HCT116 (cell line): ENCODE results near the gene WDR82. TPM values are rescaled to one million over a fixed set of nuclear protein-coding genes. Genes with fewer than 3 reads are reported as not detected.

Experiments
- ATAC-seq: fragments of 200-7000 bp; cut with Tn5 transposase; 2 replicates; pipeline ENCODE4 v1.9.1; 2020; ENCODE audit warnings: mild to moderate bottlenecking, moderate library complexity
- BruUV-seq: library from RNA; stranded (reverse); fragments of 400-500 nt; replicated peaks from 2 replicates; lab custom pipeline; 2021; lab: Mats Ljungman, UMichigan
- CTCF ChIA-PET: fragments of 300-600 bp; sonication (Branson Sonifier 250); formaldehyde crosslinking; loops from one replicate; lab custom pipeline; 2021; ENCODE audit warnings: antibody characterized with exemption; lab: Charles Lee
- POLR2A ChIA-PET: fragments of 300-600, 350-600 bp; sonication (Branson Sonifier 250); formaldehyde crosslinking; loops from one replicate; lab custom pipeline; 2021; ENCODE audit warnings: antibody characterized with exemption; lab: Charles Lee
- RAD21 ChIA-PET, 2 experiments: fragments of 300-600 bp; sonication (Branson Sonifier 250); formaldehyde crosslinking; loops; one replicate each; lab custom pipeline; 2023; ENCODE audit warnings: low total read pairs in 2 of 2; ENCODE audit not compliant: uncharacterized antibody in 2 of 2, unreplicated experiment in 2 of 2, low non-redundant PET in 1 of 2; lab: Charles Lee
- DNase-seq: peaks from one replicate; pipeline ENCODE4 v3.0.0-alpha.2; 2010; ENCODE audit warnings: low read depth, low spot score
- H2AFZ ChIP-seq: fragments of 200-600 bp; shearing (Covaris generic), sonication (generic); 2 replicates; pipeline ENCODE4 v1.6.1; 2017; ENCODE audit warnings: low read depth, mixed run types, mixed read lengths, antibody characterized with exemption, low read length; ENCODE audit not compliant: poor library complexity, severe bottlenecking
- H3K27ac ChIP-seq: 2 replicates; pipeline ENCODE4 v1.5.1; 2012; ENCODE audit warnings: low read depth, low read length
- H3K27me3 ChIP-seq: fragments of 200-600 bp; sonication (generic); 2 replicates; pipeline ENCODE4 v1.6.1; 2016; ENCODE audit warnings: mixed run types, low read length, mixed read lengths; ENCODE audit not compliant: insufficient read depth
- H3K36me3 ChIP-seq, 2 experiments: fragments of 200-500 bp in 1 of 2; fragments of 200-600 bp in 1 of 2; sonication (Bioruptor generic) in 1 of 2; sonication (generic) in 1 of 2; 2 replicates each; pipeline versions ENCODE4 v1.5.1 to v1.6.1; 2014 to 2016; ENCODE audit warnings: low read length in 2 of 2, inconsistent platforms in 1 of 2, mixed read lengths in 1 of 2, mixed run types in 1 of 2; ENCODE audit not compliant: insufficient read depth in 2 of 2, control insufficient read depth in 1 of 2
- H3K4me1 ChIP-seq, 2 experiments: fragments of 200-600 bp in 1 of 2; sonication (generic) in 1 of 2; 2 replicates each; pipeline versions ENCODE4 v1.5.1 to v1.6.1; 2012 to 2017; ENCODE audit warnings: low read length in 2 of 2, inconsistent platforms in 1 of 2, mild to moderate bottlenecking in 1 of 2, mixed read lengths in 1 of 2, mixed run types in 1 of 2, moderate library complexity in 1 of 2; ENCODE audit not compliant: insufficient read depth in 2 of 2, control insufficient read depth in 1 of 2
- H3K4me2 ChIP-seq: fragments of 200-600 bp; sonication (generic); 2 replicates; pipeline ENCODE4 v1.6.1; 2017; ENCODE audit warnings: mixed run types, low read length, mixed read lengths
- H3K4me3 ChIP-seq, 2 experiments: fragments of 200-600 bp in 1 of 2; sonication (generic) in 1 of 2; replicated peaks in 1 of 2; 2 replicates each; pipeline ENCODE4 v1.5.1; 2011 to 2016; ENCODE audit warnings: low read length in 2 of 2, control low read depth in 1 of 2, low read depth in 1 of 2, mild to moderate bottlenecking in 1 of 2, mixed read lengths in 1 of 2, mixed run types in 1 of 2
- H3K79me2 ChIP-seq: fragments of 200-600 bp; sonication (generic); 2 replicates; pipeline ENCODE4 v1.6.1; 2017; ENCODE audit warnings: mild to moderate bottlenecking, mixed run types, low read length, moderate library complexity, mixed read lengths; ENCODE audit not compliant: insufficient read depth
- H3K9ac ChIP-seq: fragments of 200-600 bp; sonication (generic); 2 replicates; pipeline ENCODE4 v1.6.1; 2016; ENCODE audit warnings: low read length, mixed read lengths
- H3K9me2 ChIP-seq: fragments of 200-600 bp; sonication (generic), shearing (Covaris generic); 2 replicates; pipeline ENCODE4 v1.6.1; 2017; ENCODE audit warnings: mixed run types, mild to moderate bottlenecking, moderate library complexity; ENCODE audit not compliant: insufficient read depth
- H3K9me3 ChIP-seq, 2 experiments: fragments of 200-500 bp in 1 of 2; fragments of 200-600 bp in 1 of 2; sonication (Bioruptor generic) in 1 of 2; sonication (generic) in 1 of 2; 2 replicates each; pipeline ENCODE4 v1.6.1; 2014 to 2017; ENCODE audit warnings: low read length in 2 of 2, mixed read lengths in 2 of 2, inconsistent platforms in 1 of 2, low read depth in 1 of 2, mild to moderate bottlenecking in 1 of 2, mixed run types in 1 of 2, moderate library complexity in 1 of 2; ENCODE audit not compliant: control insufficient read depth in 1 of 2, insufficient read depth in 1 of 2
- H4K20me1 ChIP-seq: fragments of 200-600 bp; sonication (generic), shearing (Covaris generic); 2 replicates; pipeline ENCODE4 v1.6.1; 2017; ENCODE audit warnings: mixed run types, mild to moderate bottlenecking, moderate library complexity; ENCODE audit not compliant: insufficient read depth
- CEBPB ChIP-seq: IDR thresholded peaks from 2 replicates; pipeline ENCODE4 v1.6.1; 2012; ENCODE audit warnings: low read depth
- ELF1 ChIP-seq: IDR thresholded peaks from 2 replicates; pipeline ENCODE4 v1.6.1; 2012; ENCODE audit warnings: low read depth, borderline replicate concordance
- EZH2phosphoT487 ChIP-seq: fragments of 200-600 bp; IDR thresholded peaks from 2 replicates; pipeline ENCODE4 v1.6.1; 2018; ENCODE audit warnings: antibody characterized with exemption, borderline replicate concordance
- POLR2A ChIP-seq: IDR thresholded peaks from 2 replicates; pipeline ENCODE4 v1.7.0; 2011; ENCODE audit warnings: borderline replicate concordance; ENCODE audit not compliant: insufficient read depth, insufficient read length; ENCODE audit errors: extremely low read depth
- RAD21 ChIP-seq: IDR thresholded peaks from 2 replicates; pipeline ENCODE4 v1.6.1; 2012; ENCODE audit warnings: low read depth, mild to moderate bottlenecking
- SRF ChIP-seq: IDR thresholded peaks from 2 replicates; pipeline ENCODE4 v1.6.1; 2012; ENCODE audit warnings: low read depth
- ZFX ChIP-seq: fragments of 450-650 bp; IDR thresholded peaks from 2 replicates; pipeline ENCODE4 v1.6.1; 2017
- intact Hi-C: fragments of 100-400 bp; cut with micrococcal nuclease; formaldehyde crosslinking; loops from 2 replicates; pipeline ENCODE4 v1.10.0; 2022
- total RNA-seq: library from RNA; stranded (reverse); gene quantifications from one replicate; pipeline ENCODE4 v1.2.1, GENCODE V29; 2021; ENCODE audit not compliant: unreplicated experiment

The WDR82 gene
- total RNA-seq, 1 experiment from 2014 or later: 89.7 TPM

DNA sequence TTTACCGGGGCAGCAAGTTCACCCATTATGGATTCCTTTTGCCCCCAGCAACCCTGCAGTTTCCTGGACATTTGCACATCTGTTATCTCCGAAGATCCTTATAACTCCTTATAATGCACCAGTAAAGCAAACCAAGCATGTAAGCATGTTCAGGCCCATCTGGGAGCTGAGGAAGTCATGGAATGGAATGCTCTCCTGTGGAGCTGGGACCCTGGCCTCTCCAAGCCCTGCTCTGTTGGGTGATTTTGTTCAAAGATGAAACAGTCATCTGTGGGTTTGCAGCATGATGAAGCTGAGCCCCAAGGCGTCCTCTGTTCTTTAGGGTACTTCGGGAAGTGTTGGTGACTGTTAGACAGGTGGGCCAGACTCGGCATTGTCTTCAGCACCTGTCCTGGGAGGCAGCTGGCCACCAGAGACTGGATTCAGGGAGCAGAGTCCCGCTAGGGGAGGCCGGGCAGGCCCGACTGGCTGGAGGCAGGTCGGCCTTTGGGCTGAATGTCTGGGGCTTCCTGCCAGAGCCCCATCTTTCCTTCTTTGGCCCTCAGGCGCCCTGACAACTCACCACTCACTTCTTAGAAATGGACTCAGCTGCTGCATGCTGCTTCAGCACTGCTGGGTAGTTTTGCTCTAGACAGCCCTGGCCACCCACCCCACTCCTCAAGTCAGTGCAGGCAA is 41.6 kb upstream of the WDR82 start:
- H3K9me3 ChIP-seq: no peaks in the 10 kb centered on the region
- H3K36me3 ChIP-seq: no peaks in the 10 kb centered on the region
- H2AFZ ChIP-seq: no peak overlapping the region
- no peak overlapping the region for H3K9ac ChIP-seq
- H3K79me2 ChIP-seq: no peaks in the 10 kb centered on the region
- TF ChIP-seq CEBPB (no peak), EZH2phosphoT487 (no peak), RAD21 (no peak), SRF (no peak)
- ATAC-seq: no peak
- H3K27me3 ChIP-seq: no peaks in the 10 kb centered on the region
- no peak overlapping the region for H3K4me3 ChIP-seq
- peaks cover 0 to 3% of the 10 kb centered on the region in 2 experiments; a peak in 1 of 4 replicates for H3K4me1 ChIP-seq
- ChIA-PET CTCF (interaction anchor here (0.9 kb wide), 1 partner anchor 19 kb away, joined by 5 read pairs; no protein-coding TSS in a partner anchor), RAD21 (no interaction called here), POLR2A (no interaction called here)
- no peaks in the 10 kb centered on the region for H4K20me1 ChIP-seq
- H3K27ac ChIP-seq: no peak overlapping the region
- H3K4me2 ChIP-seq: no peak overlapping the region
- intact Hi-C loops: no loop called here
- DNase-seq: no peak
- no TSS peak for BruUV-seq
- H3K9me2 ChIP-seq: no peaks in the 10 kb centered on the region

- H3K9me3 ChIP-seq: no peaks in the 10 kb centered on the region
- H3K9ac ChIP-seq: no peak overlapping the region
- H3K27me3 ChIP-seq: no peaks in the 10 kb centered on the region
- ChIA-PET CTCF (no interaction called here), POLR2A (no interaction called here), RAD21 (no interaction called here)
- no peaks in the 10 kb centered on the region for H3K9me2 ChIP-seq
- no peak overlapping the region for H3K4me3 ChIP-seq
- no peak overlapping the region for H3K27ac ChIP-seq
- H2AFZ ChIP-seq: no peak overlapping the region
- no peaks in the 10 kb centered on the region for H4K20me1 ChIP-seq
- H3K79me2 ChIP-seq: no peaks in the 10 kb centered on the region
- intact Hi-C loops: no loop called here
- H3K4me1 ChIP-seq: peaks cover 12 to 21% of the 10 kb centered on the region in 2 experiments; a peak in 3 of 4 replicates
- no peaks in the 10 kb centered on the region for H3K36me3 ChIP-seq
- no peak overlapping the region for H3K4me2 ChIP-seq
- ATAC-seq (no peak), DNase-seq (no peak)
- no TSS peak for BruUV-seq
- TF ChIP-seq POLR2A (no peak), ELF1 (no peak), ZFX (no peak)
Measured at GRCh38 chr3:52318186-52318816, 39.9 kb upstream of the WDR82 start.
